ENCODE results near the gene CLCA2. TPM values are rescaled to one million over a fixed set of nuclear protein-coding genes. Genes with fewer than 3 reads are reported as not detected.

CLCA2 gene
- total RNA-seq, 2 experiments from 2014 or later, result not detected

DNA sequence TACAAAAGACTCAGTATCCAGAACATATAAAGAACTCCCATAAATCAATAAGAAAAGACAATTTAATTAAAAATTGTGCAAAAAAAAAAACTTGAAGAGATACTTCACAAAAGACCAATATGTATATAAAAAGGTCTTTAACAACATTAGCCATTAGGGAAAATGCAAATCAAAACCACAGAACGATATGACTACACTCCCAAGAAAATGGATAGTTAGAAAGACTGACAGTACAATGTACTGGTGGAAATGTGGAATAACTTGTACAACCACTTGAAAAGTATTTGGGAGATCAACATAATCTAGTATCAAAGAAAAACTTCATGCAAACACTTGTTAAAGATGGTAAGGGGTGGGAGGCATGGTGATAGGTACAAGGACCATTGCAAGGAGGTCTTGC lies 40.8 kb downstream of the CLCA2 start:
- peaks cover 4% of the 10 kb centered on the region for H3K27me3 Mint-ChIP-seq
- H3K27ac Mint-ChIP-seq, result no peak overlapping the region
- H3K4me1 Mint-ChIP-seq, result no peaks in the 10 kb centered on the region
- ChIA-PET CTCF (no interaction called here), POLR2A (no interaction called here)
- no peak overlapping the region for H3K4me3 Mint-ChIP-seq
- no peaks in the 10 kb centered on the region for H3K9me3 Mint-ChIP-seq
- DNase-seq, result no peak
- no peaks in the 10 kb centered on the region for H3K36me3 Mint-ChIP-seq (ENCODE audit: low read depth)

DNA sequence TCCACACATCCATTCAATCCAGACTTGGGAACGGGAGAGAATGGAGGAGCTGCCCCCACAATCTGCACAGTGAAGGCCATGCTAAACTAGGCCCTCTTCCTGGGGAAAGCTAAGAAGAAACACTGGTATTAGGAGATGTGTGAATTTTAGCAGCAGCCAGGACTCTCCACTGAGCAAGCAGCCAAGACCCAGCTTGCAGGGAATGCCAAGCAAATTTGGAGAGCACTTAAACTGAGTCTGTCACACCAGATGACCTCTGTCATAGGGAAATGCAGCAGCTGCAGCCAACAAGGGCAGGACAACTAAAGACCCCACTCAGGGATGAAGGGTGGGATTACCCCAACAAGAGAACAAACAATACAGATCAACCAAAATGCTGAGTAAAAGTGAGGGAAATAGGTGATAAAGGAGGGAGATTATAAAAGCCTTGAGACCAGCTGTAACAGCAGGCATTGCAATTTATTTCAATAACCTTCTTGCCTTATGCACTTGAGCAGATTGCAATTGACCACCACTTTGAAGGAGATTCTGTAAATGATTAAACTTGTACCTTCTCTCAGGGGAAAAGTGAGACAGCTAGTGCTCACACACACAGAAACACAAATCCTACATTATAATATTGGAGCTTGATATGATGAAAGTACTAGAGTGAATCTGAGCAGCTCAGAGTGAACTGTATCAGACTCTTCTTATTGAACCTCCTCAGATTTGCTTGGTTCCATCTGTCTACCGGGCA lies 42.3 kb downstream of the CLCA2 start:
- Mint-ChIP-seq H3K36me3 (ENCODE audit: low read depth) (no peaks in the 10 kb centered on the region), H3K27ac (no peak overlapping the region), H3K27me3 (peaks cover 8% of the 10 kb centered on the region), H3K9me3 (no peaks in the 10 kb centered on the region), H3K4me1 (no peaks in the 10 kb centered on the region), H3K4me3 (no peak overlapping the region)
- CTCF ChIA-PET, result interaction anchor here (0.6 kb wide), 1 partner anchor 14 kb away, joined by 3 read pairs; no protein-coding TSS in a partner anchor
- DNase-seq, result no peak
- POLR2A ChIA-PET, result no interaction called here

DNA sequence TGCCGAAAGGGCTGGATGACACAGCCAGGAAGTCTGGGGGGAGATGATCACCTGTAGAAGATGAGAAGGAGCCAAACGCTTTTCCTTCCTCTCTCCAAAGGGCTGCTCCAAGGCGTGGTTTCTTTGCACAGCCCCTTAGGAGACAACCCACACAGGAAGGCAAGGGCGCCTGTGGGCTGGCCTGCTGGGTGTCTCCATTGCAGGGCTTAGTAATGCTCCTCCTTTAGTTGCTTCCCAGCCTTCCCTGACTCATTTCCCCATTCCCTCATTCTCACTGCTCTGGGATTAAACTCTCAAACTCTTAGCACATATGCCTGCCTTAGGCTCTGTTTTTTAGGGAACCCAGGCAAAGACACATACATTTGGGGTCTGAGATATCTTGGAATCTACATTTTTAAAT lies 43.0 kb downstream of the CLCA2 start:
- no peak for DNase-seq
- ChIA-PET POLR2A (no interaction called here), CTCF (no interaction called here)
- H3K4me3 Mint-ChIP-seq, result no peak overlapping the region
- no peaks in the 10 kb centered on the region for H3K9me3 Mint-ChIP-seq
- H3K4me1 Mint-ChIP-seq, result no peaks in the 10 kb centered on the region
- H3K36me3 Mint-ChIP-seq (ENCODE audit: low read depth), result no peaks in the 10 kb centered on the region
- no peak overlapping the region for H3K27ac Mint-ChIP-seq
- peaks cover 9% of the 10 kb centered on the region for H3K27me3 Mint-ChIP-seq

DNA sequence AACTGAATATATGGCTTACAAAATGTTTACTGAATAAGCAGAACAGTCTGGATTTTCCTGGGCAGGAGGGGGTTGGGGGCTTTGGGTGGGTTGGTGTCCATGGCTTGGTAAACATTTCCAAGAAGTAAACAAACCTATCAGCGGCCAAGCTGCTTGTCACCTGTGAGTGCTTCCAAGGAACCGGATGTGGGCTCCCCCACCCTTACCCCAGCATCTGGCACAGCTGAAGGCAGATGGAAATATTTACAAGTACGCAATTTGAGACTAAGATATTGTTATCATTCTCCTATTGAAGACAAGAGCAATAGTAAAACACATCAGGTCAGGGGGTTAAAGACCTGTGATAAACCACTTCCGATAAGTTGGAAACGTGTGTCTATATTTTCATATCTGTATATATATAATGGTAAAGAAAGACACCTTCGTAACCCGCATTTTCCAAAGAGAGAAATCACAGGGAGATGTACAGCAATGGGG lies 44.6 kb downstream of the CLCA2 start, which contains the start of gene CLCA1:
TSS of gene CLCA1 (plus strand) at position 427 of the 477 bp plus-strand sequence. CDS start at position 472, 45 bp downstream.
- no peaks in the 10 kb centered on the region for H3K4me1 Mint-ChIP-seq
- no peak within 1 kb of the TSS for H3K27ac Mint-ChIP-seq
- no peaks in the 10 kb centered on the region for H3K36me3 Mint-ChIP-seq (ENCODE audit: low read depth)
- DNase-seq, result no peak
- ChIA-PET POLR2A (no interaction called here), CTCF (no interaction called here)
- peaks cover 16% of the 10 kb centered on the region for H3K27me3 Mint-ChIP-seq
- H3K9me3 Mint-ChIP-seq, result no peaks in the 10 kb centered on the region
- no peak within 1 kb of the TSS for H3K4me3 Mint-ChIP-seq

DNA sequence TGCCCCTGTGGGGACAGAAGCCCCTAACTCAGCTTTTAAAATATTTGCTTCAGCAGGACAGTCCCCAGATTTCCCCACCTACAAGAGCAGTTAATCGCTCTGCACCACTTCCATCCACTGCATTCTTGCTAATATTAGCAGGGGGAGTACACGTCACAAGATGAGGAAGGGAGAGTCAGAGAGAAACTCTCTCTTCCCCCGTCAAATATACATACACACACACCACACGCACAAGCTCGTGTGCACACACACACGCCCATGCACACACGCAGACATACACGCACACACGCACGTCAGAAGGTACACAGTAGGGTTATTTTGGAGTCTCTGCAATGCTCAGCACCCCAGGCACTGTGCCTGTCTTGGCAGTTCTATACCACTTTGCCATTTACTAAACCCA lies 46.9 kb downstream of the CLCA2 start:
- Mint-ChIP-seq H3K4me1 (no peaks in the 10 kb centered on the region), H3K36me3 (ENCODE audit: low read depth) (no peaks in the 10 kb centered on the region), H3K27ac (no peak overlapping the region), H3K27me3 (peaks cover 18% of the 10 kb centered on the region), H3K4me3 (no peak overlapping the region), H3K9me3 (no peaks in the 10 kb centered on the region)
- POLR2A ChIA-PET, result no interaction called here
- no peak for DNase-seq
- CTCF ChIA-PET, result no interaction called here

DNA sequence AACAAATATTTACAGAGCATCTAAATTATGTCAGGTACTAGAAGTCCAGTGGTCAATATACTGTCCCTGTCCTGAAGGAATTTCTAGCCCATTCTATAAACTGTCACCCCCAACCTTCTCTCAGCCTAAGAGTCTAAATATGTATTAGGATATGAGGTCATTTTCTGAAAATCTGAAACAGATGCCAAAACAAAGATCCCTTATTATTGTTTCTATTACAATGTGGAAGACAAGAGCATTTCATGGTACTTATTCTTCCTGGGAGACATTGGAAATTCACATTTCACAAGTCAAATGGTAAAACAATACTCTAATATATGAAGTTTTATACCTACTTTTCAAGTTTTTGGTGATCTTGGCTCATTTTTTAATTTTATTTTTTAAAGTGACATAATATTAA lies 47.3 kb downstream of the CLCA2 start:
- DNase-seq, result no peak
- no peaks in the 10 kb centered on the region for H3K9me3 Mint-ChIP-seq
- ChIA-PET POLR2A (no interaction called here), CTCF (no interaction called here)
- no peaks in the 10 kb centered on the region for H3K36me3 Mint-ChIP-seq (ENCODE audit: low read depth)
- no peak overlapping the region for H3K4me3 Mint-ChIP-seq
- no peak overlapping the region for H3K27ac Mint-ChIP-seq
- peaks cover 18% of the 10 kb centered on the region for H3K27me3 Mint-ChIP-seq
- H3K4me1 Mint-ChIP-seq, result no peaks in the 10 kb centered on the region

DNA sequence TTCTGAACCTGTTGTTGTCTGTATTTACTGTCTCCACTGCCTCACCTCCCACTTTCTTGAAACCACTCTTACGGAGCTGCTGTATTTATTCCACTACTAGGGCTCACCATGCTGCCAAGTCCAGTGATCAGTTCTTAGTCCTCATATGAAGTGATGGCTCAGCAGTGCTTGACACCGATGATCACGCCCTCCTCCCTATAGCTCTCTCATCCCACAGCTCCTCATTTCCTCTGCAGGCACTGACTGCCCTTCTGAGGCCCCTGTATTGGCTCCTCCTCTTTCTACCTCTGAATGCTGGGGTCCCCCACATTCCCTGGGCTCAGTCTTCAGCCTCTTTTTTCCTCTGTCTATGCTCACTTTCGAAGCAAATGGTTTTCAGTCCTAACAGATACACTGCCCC lies 48.2 kb downstream of the CLCA2 start:
- H3K27me3 Mint-ChIP-seq, result peaks cover 18% of the 10 kb centered on the region
- H3K4me1 Mint-ChIP-seq, result no peaks in the 10 kb centered on the region
- H3K4me3 Mint-ChIP-seq, result no peak overlapping the region
- POLR2A ChIA-PET, result no interaction called here
- no peaks in the 10 kb centered on the region for H3K9me3 Mint-ChIP-seq
- DNase-seq, result no peak
- no peak overlapping the region for H3K27ac Mint-ChIP-seq
- CTCF ChIA-PET, result interaction anchor here (1.0 to 1.6 kb wide), 3 partner anchors 30 to 99 kb away, joined by 3 to 4 read pairs (median 3); no protein-coding TSS in a partner anchor
- no peaks in the 10 kb centered on the region for H3K36me3 Mint-ChIP-seq (ENCODE audit: low read depth)

DNA sequence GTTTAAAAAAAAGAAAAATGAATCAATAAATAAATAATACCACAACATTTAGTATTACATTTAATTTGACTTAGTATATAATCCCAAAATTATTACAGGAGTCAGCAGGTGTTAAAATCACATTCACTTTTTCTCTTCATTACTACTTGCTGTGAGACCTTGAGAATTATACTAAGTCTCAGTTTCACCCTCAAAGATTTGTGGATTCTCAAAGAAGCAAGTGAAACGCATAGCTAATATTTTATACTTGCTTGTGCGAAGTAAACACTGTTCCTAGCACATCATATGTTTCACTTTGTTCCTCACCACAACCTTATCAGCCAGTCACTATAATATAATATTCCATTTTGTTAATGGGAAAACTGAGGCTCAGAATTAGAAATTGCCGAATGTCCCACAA lies 48.8 kb downstream of the CLCA2 start:
- ChIA-PET POLR2A (no interaction called here), CTCF (interaction anchor here (0.8 to 2.5 kb wide), 11 partner anchors 11 to 572 kb away, joined by 3 to 12 read pairs (median 4); no protein-coding TSS in a partner anchor)
- DNase-seq, result no peak
- Mint-ChIP-seq H3K36me3 (ENCODE audit: low read depth) (no peaks in the 10 kb centered on the region), H3K4me1 (no peaks in the 10 kb centered on the region), H3K9me3 (no peaks in the 10 kb centered on the region), H3K27me3 (peaks cover 18% of the 10 kb centered on the region), H3K27ac (no peak overlapping the region), H3K4me3 (no peak overlapping the region)

DNA sequence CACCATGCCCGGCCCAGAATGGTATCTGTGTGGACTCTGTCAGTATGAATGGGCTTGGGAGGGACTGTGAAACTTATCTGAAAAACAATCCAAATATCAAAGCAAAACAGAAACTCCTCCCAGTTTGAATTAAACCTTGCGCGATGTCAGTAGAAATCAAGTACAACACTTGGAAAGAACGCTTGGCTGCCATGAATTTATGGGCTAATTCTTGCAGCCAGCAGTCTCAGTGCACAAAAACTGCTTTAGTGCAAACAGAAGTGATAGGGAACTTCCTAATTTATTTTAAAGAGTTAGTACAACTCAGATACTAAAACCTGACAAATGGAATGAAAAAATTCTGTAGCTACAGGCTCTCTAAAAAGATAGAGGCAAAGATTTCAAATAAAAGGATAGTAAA lies 53.3 kb downstream of the CLCA2 start:
- H3K27ac Mint-ChIP-seq, result no peak overlapping the region
- no peaks in the 10 kb centered on the region for H3K4me1 Mint-ChIP-seq
- no peak overlapping the region for H3K4me3 Mint-ChIP-seq
- ChIA-PET POLR2A (no interaction called here), CTCF (no interaction called here)
- no peaks in the 10 kb centered on the region for H3K9me3 Mint-ChIP-seq
- H3K36me3 Mint-ChIP-seq (ENCODE audit: low read depth), result no peaks in the 10 kb centered on the region
- no peak for DNase-seq
- peaks cover 14% of the 10 kb centered on the region for H3K27me3 Mint-ChIP-seq

DNA sequence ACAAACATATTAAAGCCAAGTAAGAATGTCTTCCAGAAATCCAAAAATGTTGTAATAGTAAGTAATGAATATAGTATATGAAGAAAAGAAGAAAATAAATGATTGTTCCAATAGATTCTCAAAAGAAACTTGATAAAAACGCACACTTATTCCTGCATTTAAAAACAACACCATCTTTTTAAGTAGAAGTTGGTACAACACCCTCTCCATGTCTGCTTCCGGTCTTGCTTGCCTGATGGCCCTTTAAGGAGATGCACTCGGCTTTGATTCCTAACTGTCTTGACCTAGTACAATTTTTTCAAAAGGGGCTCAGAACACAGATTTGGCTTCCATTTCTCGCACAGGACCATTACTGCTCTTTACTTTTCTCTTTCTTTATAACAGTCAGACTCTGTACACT lies 53.7 kb downstream of the CLCA2 start:
- peaks cover 13% of the 10 kb centered on the region for H3K27me3 Mint-ChIP-seq
- CTCF ChIA-PET, result no interaction called here
- H3K4me1 Mint-ChIP-seq, result no peaks in the 10 kb centered on the region

DNA sequence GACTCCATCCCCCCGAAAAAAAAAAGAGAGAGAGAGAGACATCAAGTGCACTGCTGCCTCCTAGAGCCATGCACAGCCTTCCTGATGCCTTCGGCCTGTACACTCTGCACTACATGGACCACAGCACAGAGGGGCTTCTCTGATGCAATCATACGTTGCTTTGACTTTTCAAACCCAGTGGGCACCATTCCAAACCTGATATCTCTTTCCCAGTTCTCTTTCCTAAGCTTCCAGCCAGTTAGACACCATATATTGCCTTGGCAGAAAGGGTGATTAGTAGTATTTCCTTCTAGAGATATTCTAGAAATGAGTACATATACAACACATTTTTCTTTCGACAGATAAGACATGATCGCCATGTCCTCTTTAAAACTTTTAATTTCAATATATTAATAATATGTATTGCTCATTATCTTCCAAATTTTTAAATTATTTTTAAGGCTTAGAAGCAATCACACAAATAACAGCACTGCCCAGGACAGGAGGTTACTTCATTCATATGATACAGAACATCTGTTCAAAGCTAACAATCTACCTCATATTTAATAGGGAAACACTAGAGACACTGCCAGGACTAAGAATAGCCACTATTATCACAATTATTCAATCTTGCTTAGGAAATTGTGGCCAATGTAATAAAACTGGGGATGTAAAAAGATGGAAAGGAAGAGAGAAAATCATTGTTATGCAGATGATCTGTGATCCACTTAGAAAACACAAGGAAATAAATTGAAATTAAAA lies 54.6 kb downstream of the CLCA2 start:
- Mint-ChIP-seq H3K9me3 (no peaks in the 10 kb centered on the region), H3K36me3 (ENCODE audit: low read depth) (no peaks in the 10 kb centered on the region), H3K4me1 (no peaks in the 10 kb centered on the region), H3K27me3 (peaks cover 10% of the 10 kb centered on the region), H3K4me3 (no peak overlapping the region), H3K27ac (no peak overlapping the region)
- ChIA-PET CTCF (no interaction called here), POLR2A (no interaction called here)
- no peak for DNase-seq

More for the DNA sequence above, 53.7 kb downstream of the CLCA2 start:
- Mint-ChIP-seq H3K36me3 (ENCODE audit: low read depth) (no peaks in the 10 kb centered on the region), H3K27ac (no peak overlapping the region), H3K4me3 (no peak overlapping the region), H3K9me3 (no peaks in the 10 kb centered on the region)
- POLR2A ChIA-PET, result no interaction called here
- DNase-seq, result no peak

DNA sequence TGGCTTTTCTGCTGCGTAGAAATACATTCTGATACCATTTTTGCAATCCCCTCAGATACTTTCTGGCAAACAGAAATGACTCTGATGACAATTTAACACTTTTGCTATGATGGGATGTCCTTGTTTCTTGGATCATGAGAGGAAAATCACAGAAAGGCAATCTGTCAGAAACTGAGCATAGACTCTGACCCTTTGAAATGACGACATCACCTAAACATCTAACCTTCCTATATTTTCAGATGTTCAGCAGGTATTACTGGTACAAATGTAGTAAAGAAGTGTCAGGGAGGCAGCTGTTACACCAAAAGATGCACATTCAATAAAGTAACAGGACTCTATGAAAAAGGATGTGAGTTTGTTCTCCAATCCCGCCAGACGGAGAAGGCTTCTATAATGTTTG lies 58.0 kb downstream of the CLCA2 start:
- Mint-ChIP-seq H3K27me3 (peaks cover 12% of the 10 kb centered on the region), H3K4me3 (no peak overlapping the region), H3K27ac (no peak overlapping the region), H3K36me3 (ENCODE audit: low read depth) (no peaks in the 10 kb centered on the region), H3K9me3 (no peaks in the 10 kb centered on the region), H3K4me1 (no peaks in the 10 kb centered on the region)
- CTCF ChIA-PET, result interaction anchor here (1.1 to 1.5 kb wide), 2 partner anchors 8 to 17 kb away, joined by 3 to 5 read pairs; no protein-coding TSS in a partner anchor
- no peak for DNase-seq
- POLR2A ChIA-PET, result no interaction called here

DNA sequence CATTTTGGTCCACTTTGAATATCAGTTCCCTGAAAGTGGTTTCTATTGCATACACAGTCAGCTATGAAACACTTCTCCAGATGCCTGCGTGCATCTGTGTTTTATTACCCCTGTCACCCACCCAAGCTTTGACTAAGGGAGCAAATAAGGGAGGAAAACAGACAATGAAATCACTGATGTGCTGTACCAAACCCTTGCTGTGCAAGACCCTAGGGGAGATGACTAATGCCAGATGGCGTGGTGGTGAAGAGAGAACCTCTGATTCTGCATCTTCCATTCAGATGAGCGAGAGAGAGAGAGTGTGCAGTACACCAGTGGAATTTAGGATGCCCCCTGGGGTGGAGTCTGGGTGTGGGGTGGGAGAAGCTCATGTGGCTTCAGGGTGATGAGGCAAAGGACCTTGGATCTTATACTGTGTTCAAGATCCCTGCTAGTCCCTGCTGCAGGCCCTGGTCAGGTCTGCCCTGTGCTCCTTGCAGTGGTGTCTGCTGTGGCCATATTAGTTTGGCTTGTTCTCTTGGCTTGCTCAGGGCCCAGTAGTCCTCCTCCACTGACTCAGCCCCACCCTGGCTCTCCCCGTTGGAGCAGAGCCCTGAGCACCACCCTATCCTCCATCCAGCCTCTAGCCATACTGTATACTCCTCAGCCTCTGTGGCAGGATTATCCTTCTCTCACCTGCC lies 63.3 kb downstream of the CLCA2 start:
- peaks cover 7% of the 10 kb centered on the region for H3K27me3 Mint-ChIP-seq
- no peaks in the 10 kb centered on the region for H3K36me3 Mint-ChIP-seq (ENCODE audit: low read depth)
- no peaks in the 10 kb centered on the region for H3K4me1 Mint-ChIP-seq
- H3K9me3 Mint-ChIP-seq, result no peaks in the 10 kb centered on the region
- no peak for DNase-seq
- no peak overlapping the region for H3K27ac Mint-ChIP-seq
- POLR2A ChIA-PET, result no interaction called here
- CTCF ChIA-PET, result interaction anchor here (2.3 kb wide), 1 partner anchor 13 kb away, joined by 8 read pairs; no protein-coding TSS in a partner anchor
- H3K4me3 Mint-ChIP-seq, result no peak overlapping the region

Measured in activated CD4-positive, alpha-beta memory T cell treated with anti-CD3 and anti-CD28 coated beads, Interleukin-2, amount 10 ng/mL, durations not matched to agents 7 days and 5 days (primary cell).